Smooth muscle cell (in vitro differentiated cells): Measurements from ENCODE around the gene EFNA5. TPM values are rescaled to one million over a fixed set of nuclear protein-coding genes. Genes with fewer than 3 reads are reported as not detected.
A peak's percentile ranks its signal among the peaks of the same experiment; 100 is the strongest.

Source experiments
- DNase-seq: peaks from one replicate; lab custom pipeline; 2025; ENCODE audit not compliant: unreplicated experiment; lab: John Stamatoyannopoulos, UW
- H2AFZ ChIP-seq: fragments of 200-600 bp; sonication (generic); 2 replicates; pipeline ENCODE4 v1.6.0; 2016; ENCODE audit warnings: antibody characterized with exemption, low read depth, mild to moderate bottlenecking
- H3F3A ChIP-seq: fragments of 200-600 bp; sonication (generic); 2 replicates; pipeline ENCODE4 v1.6.0; 2017; ENCODE audit warnings: antibody characterized with exemption, low read depth
- H3K27ac ChIP-seq: fragments of 200-600 bp; sonication (generic); 2 replicates; pipeline ENCODE4 v1.5.1; 2016; ENCODE audit warnings: low read depth, mild to moderate bottlenecking
- H3K27me3 ChIP-seq: fragments of 200-600 bp; sonication (generic); 2 replicates; pipeline ENCODE4 v1.6.1; 2016; ENCODE audit warnings: low read depth, mild to moderate bottlenecking
- H3K36me3 ChIP-seq: fragments of 200-600 bp; sonication (generic); 2 replicates; pipeline ENCODE4 v1.5.1; 2016; ENCODE audit warnings: low read depth
- H3K4me1 ChIP-seq: fragments of 200-600 bp; sonication (generic); 2 replicates; pipeline ENCODE4 v1.5.1; 2016; ENCODE audit warnings: low read depth
- H3K4me2 ChIP-seq: fragments of 200-600 bp; sonication (generic); 2 replicates; pipeline ENCODE4 v1.6.0; 2016; ENCODE audit warnings: mild to moderate bottlenecking
- H3K4me3 ChIP-seq: fragments of 200-600 bp; sonication (generic); 2 replicates; pipeline ENCODE4 v1.5.1; 2016; ENCODE audit warnings: mild to moderate bottlenecking
- H3K79me2 ChIP-seq: fragments of 200-600 bp; sonication (generic); 2 replicates; pipeline ENCODE4 v1.6.0; 2016; ENCODE audit warnings: low read depth, mild to moderate bottlenecking
- H3K9ac ChIP-seq: fragments of 200-600 bp; sonication (generic); 2 replicates; pipeline ENCODE4 v1.6.0; 2016; ENCODE audit warnings: low read depth
- H3K9me3 ChIP-seq: fragments of 200-600 bp; sonication (generic); replicated peaks from 2 replicates; pipeline ENCODE4 v1.5.1; 2016; ENCODE audit warnings: low read depth
- H4K20me1 ChIP-seq: fragments of 200-600 bp; sonication (generic); 2 replicates; pipeline ENCODE4 v1.6.0; 2016; ENCODE audit warnings: low read depth
- WGBS: methylation state at CpG from one replicate; pipeline ENCODE4 v1.1.7; 2016; ENCODE audit warnings: low lambda C conversion rate; 5-methylcytosine and 5-hydroxymethylcytosine counted together
- polyA plus RNA-seq: library from polyadenylated mRNA; unstranded; fragments of >200 nt; fragmentation: Nextera tagmentation; extraction: Ambion mirVana; gene quantifications from 2 replicates; pipeline ENCODE4 v1.2.1, GENCODE V29; 2016
- total RNA-seq: library from RNA; depleted of rRNA; stranded (reverse); fragments of >200 nt; gene quantifications from 2 replicates; pipeline ENCODE4 v1.2.3, GENCODE V29; 2014
- TF ChIP-seq, protein P1 (sequence below): fragments of 200-600 bp; sonication (generic); IDR thresholded peaks from 2 replicates; pipeline ENCODE4 v1.5.1; 2017; ENCODE audit warnings: borderline replicate concordance, mild to moderate bottlenecking, antibody characterized with exemption; ENCODE audit not compliant: insufficient read depth, poor library complexity, severe bottlenecking

The EFNA5 gene
- total and polyA plus RNA-seq, 2 experiments from 2014 or later: 0.32 to 8.8 TPM

DNA sequence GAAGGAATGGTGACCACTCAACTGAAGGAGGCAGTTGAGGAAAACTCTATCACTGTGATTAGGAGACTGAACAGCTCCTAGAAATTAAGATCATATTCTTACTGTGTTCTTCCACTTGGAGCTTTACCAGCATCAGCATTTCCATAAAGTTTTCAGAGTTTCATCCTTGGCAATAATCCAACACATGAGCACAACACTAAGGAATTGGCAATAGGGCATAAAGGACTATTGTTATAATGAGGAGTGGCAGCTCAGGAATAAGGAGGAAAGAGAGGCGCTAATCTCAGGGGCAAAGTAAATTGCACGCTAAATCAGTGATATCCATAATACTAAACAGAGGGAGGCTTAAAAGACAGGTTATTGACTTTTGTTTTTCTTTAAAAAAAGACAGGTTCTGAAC lies 338.9 kb downstream of the EFNA5 start:
- no peaks in the 10 kb centered on the region for H3K36me3 ChIP-seq
- no peaks in the 10 kb centered on the region for H3K27me3 ChIP-seq
- WGBS: 100% methylated on average over 2 of the region's 2 CpGs
- DNase-seq: no peak
- TF ChIP-seq, protein P1, sequence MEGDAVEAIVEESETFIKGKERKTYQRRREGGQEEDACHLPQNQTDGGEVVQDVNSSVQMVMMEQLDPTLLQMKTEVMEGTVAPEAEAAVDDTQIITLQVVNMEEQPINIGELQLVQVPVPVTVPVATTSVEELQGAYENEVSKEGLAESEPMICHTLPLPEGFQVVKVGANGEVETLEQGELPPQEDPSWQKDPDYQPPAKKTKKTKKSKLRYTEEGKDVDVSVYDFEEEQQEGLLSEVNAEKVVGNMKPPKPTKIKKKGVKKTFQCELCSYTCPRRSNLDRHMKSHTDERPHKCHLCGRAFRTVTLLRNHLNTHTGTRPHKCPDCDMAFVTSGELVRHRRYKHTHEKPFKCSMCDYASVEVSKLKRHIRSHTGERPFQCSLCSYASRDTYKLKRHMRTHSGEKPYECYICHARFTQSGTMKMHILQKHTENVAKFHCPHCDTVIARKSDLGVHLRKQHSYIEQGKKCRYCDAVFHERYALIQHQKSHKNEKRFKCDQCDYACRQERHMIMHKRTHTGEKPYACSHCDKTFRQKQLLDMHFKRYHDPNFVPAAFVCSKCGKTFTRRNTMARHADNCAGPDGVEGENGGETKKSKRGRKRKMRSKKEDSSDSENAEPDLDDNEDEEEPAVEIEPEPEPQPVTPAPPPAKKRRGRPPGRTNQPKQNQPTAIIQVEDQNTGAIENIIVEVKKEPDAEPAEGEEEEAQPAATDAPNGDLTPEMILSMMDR: no peak
- no peaks in the 10 kb centered on the region for H3K79me2 ChIP-seq
- no peak overlapping the region for H3K27ac ChIP-seq
- H2AFZ ChIP-seq: no peak overlapping the region
- H3K4me1 ChIP-seq: no peaks in the 10 kb centered on the region
- H3K4me3 ChIP-seq: no peak overlapping the region
- peak overlapping the region; percentile 14 for H3K4me2 ChIP-seq
- H4K20me1 ChIP-seq: no peaks in the 10 kb centered on the region
- no peaks in the 10 kb centered on the region for H3F3A ChIP-seq
- H3K9ac ChIP-seq: no peak overlapping the region
- no peaks in the 10 kb centered on the region for H3K9me3 ChIP-seq

DNA sequence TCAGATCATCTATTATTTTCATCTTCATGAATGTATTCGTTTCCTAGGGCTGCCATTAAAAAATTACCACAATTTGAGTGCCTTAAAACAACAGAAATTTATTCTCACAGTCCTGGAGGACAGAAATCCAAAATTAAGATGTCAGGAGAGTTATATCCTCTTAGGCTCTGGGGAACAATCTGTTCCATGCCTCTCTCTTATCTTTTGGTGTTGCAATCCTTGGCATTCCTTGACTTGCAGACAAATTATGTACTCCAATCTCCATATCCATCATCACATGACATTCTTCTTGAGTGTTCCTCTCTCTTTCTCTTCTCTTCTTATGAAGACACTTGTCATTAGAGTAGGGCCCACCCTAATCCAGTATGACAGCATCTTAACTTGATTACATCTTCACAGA lies 339.4 kb downstream of the EFNA5 start:
- Histone ChIP-seq H3K36me3 (no peaks in the 10 kb centered on the region), H3K4me2 (peak overlapping the region; percentile 14), H3K79me2 (no peaks in the 10 kb centered on the region), H3K4me3 (no peak overlapping the region), H3K27me3 (no peaks in the 10 kb centered on the region), H3K27ac (peak overlapping the region; percentile 29), H2AFZ (peak overlapping the region; percentile 44), H3K9me3 (no peaks in the 10 kb centered on the region), H3K4me1 (no peaks in the 10 kb centered on the region), H4K20me1 (no peaks in the 10 kb centered on the region), H3F3A (no peaks in the 10 kb centered on the region), H3K9ac (no peak overlapping the region)
- TF ChIP-seq, protein P1: no peak
- WGBS: 92% methylated on average over 1 of the region's 1 CpG
- no peak for DNase-seq

DNA sequence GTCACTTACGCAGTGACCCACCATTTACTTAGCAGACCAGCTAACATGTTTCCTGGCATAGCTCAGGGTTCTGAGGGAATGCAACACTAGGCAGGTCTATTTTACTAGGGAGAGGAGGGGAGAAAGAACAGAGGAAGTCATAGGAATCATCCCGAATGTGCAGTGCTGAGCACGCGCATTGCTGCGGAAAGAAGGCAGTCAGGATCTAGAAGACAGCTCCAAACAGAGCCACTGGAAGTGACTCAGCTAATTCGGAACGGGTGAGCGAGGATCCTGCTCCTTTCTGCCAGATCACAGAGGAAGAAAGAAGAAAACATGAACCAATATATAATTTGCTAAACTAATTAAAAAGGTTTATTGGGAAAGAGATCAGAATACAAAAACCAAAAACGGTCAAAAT lies 339.8 kb downstream of the EFNA5 start:
- Histone ChIP-seq H3K4me1 (no peaks in the 10 kb centered on the region), H2AFZ (peak overlapping the region; percentile 34), H3K4me2 (peak overlapping the region; percentile 14), H4K20me1 (no peaks in the 10 kb centered on the region), H3K36me3 (no peaks in the 10 kb centered on the region), H3F3A (no peaks in the 10 kb centered on the region), H3K79me2 (no peaks in the 10 kb centered on the region), H3K27me3 (no peaks in the 10 kb centered on the region), H3K27ac (peak overlapping the region; percentile 29), H3K4me3 (no peak overlapping the region), H3K9me3 (no peaks in the 10 kb centered on the region), H3K9ac (no peak overlapping the region)
- TF ChIP-seq, protein P1: no peak
- no peak for DNase-seq
- WGBS: 47% methylated on average over 9 of the region's 9 CpGs

DNA sequence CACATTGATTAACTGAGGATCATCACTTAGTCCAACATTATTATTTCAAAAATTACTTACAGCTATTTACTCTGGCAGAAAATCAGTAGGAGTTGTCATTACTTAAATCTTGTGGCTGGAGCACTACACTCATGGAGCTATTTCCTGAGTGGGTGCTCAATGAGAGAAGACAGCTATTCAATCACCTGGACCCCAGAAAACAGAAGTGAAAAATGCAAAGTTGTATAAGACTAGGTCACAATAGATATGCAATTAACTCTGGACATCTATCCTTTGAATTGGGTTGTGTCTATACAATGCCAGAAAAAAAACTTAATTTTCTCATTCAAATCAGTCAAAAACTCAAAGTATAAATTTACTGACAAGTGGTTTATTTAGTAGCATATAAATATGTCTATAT lies 340.9 kb downstream of the EFNA5 start:
- H3K4me2 ChIP-seq: no peak overlapping the region
- no peak for DNase-seq
- H3K4me1 ChIP-seq: no peaks in the 10 kb centered on the region
- H3F3A ChIP-seq: no peaks in the 10 kb centered on the region
- H3K9ac ChIP-seq: no peak overlapping the region
- TF ChIP-seq, protein P1: no peak
- no peaks in the 10 kb centered on the region for H4K20me1 ChIP-seq
- H3K27ac ChIP-seq: no peak overlapping the region
- H3K36me3 ChIP-seq: no peaks in the 10 kb centered on the region
- no peak overlapping the region for H3K4me3 ChIP-seq
- H3K9me3 ChIP-seq: no peaks in the 10 kb centered on the region
- H2AFZ ChIP-seq: no peak overlapping the region
- no peaks in the 10 kb centered on the region for H3K79me2 ChIP-seq
- no peaks in the 10 kb centered on the region for H3K27me3 ChIP-seq
